Stimulated activated CD8-positive, alpha-beta memory T cell treated with anti-CD3 and anti-CD28 coated beads, Interleukin-4, amount 100 ng/mL, for 1 hour (primary cell): Measurements from ENCODE around the gene GPR137.
"Not testable (repeated sequence)": the region's sequence is repeated elsewhere in the genome, so short reads cannot be mapped to it uniquely, and the experiment has no call there.

ENCODE experiments used
- DNase-seq, 2 donors: peaks; one replicate each; pipeline ENCODE4 v3.0.0-alpha.2; 2020; ENCODE audit warnings: low read depth in 2 of 2, low spot score in 1 of 2

Gene GPR137

DNA sequence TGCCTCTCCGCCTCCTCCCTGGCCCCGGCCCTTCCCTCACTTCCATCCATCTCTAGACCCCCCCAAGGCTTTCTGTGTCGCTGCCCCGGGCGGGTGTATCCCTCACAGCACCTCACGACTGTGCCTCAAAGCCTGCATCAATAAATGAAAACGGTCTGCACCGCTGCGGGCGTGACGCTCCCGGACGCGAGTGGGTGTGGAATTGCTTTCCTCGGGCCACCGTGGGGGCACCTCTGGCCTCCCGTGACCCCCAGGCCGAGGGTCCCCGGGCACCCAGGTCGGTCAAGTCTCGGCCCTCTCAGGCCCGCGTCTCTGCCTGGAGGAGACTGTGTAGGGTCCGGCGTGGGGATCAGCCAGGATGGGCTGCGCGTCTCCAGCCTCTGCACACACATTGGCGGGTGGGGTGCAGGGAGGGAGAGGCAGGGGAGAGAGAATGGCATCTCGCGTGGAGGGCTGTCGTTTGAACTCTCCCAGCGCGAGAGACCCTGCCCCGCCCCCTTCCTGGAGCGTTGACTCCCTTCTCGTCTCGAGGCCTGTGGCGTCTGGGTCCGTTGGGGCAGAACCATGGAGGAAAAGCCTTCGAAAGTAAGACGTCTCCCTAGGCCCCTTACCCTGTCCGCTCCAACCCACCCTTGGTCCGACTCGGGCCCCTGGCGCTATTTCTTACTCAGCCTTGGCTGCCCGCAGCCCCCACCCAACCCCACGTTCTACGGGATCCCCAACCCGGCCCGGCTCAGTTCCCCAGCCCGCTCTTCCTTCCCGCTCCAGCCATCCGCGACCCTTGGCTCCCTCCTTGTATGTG is 14.4 kb downstream of the GPR137 start, which contains the start of gene CATSPERZ:
Gene CATSPERZ (plus strand): TSS at position 512 of the 802 bp plus-strand sequence. CDS start 53 bp downstream, at position 565.
- DNase-seq: no peak

DNA sequence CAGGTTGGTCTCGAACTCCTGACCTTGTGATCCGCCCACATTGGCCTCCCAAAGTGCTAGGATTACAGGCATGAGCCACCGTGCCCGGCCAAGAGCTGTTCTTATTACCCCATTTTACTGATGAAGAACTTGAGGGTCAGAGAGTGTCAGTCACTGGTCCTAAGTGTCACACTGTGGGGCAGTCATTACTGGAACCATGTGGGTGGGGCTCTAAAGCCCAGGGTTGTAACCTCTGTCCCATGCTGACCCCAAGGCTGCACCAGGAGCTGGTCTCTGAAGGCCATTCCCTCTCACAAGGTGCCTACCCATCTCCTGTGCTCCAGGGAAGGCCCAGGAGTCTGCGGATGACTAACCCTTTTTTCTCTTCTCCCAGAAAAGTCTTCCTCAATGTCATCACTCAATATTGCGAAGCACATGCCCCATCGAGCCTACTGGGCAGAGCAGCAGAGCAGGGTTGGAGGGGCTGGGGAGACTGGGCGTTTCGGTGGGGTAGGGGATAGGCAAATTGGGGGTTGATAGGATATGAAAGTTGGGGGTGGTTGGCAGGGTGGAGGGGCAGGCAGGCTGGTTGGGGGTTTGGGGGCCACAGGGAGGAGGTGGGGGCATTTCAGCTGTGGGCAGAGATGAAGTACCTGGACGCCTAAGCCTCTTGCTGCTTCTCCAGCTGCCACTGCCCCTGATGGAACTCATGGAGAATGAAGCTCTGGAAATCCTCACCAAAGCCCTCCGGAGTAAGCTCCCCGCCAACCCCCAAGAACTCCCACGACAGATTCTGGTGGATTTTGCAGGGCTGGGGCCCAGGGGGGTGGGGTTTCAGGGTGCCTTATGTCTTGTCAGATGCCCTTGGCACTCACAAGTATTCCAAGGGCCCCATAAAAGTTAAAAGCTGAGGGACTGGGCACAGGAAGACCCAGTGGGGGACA is 17.7 kb downstream of the GPR137 start:
- no peak for DNase-seq

DNA sequence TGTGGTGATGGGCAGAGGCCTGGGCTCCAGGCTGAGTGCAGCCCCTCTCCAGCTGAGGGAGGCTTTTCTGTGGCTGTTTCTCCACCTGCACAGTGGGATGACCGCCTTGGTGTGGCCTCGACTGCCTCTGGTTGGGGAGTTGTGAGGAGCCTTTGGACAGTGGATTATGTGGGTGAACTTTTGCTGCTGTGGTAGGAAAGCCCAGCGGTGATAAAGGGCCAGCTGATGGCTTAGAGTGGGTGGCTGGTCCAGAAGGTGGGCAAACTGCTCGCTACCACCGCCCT is 18.3 kb downstream of the GPR137 start:
- DNase-seq: no peak

DNA sequence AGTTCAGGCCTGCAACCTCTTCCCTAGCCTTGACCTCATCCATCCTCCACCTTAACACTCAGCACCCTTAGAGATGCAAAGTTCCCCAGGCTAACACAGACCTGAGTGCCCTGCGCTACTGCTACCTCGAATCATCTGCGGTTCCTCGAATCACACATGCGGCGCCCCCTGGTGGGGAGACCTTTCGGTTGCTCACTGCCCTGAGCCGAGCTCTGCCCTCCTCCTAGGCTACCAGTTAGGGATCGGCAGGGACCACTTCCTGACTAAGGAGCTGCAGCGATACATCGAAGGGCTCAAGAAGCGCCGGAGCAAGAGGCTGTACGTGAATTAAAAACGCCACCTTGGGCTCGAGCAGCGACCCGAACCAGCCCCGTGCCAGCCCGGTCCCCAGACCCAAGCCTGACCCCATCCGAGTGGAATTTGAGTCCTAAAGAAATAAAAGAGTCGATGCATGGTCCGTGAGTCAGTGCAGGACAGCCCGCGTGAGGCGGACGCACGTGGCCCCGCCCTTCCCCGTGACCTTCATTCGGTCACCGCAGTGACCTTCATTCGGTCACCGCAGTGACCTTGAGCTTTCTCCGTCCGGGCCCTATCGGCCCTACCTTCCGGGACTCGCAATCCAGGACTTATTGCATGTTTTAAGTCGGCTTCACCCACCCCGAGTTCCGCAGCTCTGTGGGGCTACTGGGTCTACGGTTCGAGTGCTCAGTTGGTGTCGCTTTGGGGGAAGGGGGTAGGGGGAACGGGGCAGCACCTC is 18.8 kb downstream of the GPR137 start:
- peak; percentile 88 to 94 for DNase-seq

DNA sequence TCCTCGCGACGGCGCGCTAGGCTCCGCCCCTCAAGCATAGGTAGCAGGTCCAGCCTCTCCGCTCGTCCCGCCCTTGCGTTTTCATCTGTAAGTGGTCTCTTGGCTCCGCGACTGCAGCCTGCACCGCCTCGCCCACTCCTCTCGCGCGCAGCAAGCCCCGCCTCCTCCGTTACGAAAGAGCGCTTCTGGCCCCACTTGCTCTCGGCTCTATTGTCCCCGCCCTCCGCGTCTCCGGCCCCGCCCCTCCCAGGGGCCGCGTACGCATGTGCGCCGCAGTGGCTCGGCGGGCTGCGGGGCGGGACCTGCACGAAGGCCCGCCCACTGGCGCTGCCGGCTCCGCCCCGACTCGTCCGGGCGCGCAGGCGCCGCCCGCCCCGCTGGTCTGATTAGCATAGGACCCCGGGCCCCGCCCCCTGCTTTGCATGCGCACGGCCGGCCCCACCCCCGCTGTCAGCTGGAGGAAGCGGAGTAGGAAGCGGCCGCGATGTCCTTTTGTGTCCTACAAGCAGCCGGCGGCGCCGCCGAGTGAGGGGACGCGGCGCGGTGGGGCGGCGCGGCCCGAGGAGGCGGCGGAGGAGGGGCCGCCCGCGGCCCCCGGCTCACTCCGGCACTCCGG is 19.5 kb downstream of the GPR137 start, which contains the start of gene ESRRA:
Gene ESRRA (plus strand): TSS at position 450 of the 616 bp plus-strand sequence. CDS start 1,656 bp downstream, outside the sequence.
- peak; percentile 98 to 100 for DNase-seq

DNA sequence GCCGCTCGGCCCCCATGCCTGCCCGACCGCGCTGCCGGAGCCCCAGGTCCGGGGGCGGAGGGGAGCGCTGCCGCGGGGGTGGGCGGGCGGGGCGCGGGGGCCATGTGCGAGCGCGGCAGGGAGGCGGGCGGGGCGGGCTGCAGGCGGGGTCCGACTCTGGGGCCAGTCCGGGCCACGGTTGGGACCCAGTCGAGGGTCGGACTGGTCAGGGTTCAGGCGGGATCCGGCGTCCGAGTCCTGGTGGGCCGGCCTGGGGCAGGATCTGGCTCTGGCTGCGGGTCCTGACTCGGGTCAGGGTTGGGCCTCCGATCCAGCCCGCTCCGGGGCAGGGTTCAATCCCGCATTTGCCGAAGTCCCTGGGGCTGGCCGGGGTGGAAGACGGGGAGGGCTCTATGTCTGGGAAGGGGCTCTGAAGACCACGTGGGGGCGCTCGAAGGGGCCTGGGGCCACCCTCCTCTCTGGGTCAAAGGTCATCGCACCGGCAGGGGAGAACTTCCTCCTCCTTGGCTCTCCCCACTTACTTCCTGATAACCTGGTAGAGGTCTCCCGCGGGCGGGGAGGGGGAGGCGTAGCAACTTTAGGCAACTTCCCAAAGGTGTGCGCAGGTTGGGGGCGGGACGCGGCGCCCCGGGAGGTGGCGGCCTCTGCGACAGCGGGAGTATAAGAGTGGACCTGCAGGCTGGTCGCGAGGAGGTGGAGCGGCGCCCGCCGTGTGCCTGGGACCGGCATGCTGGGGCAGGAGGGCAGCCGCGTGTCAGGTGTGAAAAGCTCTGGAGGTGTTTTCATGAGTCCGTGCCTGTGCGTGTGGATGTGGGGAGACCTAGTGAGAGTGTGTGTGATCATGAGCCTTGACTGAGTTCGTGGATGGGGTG is 20.3 kb downstream of the GPR137 start:
- peak; percentile 25 to 43 for DNase-seq

DNA sequence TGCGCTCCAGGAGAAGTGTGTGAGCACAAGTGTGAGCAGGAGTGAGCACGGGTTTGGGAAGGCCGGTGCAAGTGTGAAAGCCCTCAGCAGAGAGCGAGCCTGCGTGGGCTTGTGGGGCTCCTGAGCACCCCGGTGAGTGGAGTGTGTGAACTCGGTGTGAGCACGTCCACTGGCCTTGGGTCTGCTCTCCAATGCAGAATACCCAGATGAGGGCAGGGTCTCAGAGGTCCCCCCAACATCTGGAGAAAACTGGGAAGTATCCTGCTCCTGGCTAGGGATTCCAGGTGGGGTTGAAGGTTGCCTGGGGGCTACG is 20.9 kb downstream of the GPR137 start:
- DNase-seq: no peak

DNA sequence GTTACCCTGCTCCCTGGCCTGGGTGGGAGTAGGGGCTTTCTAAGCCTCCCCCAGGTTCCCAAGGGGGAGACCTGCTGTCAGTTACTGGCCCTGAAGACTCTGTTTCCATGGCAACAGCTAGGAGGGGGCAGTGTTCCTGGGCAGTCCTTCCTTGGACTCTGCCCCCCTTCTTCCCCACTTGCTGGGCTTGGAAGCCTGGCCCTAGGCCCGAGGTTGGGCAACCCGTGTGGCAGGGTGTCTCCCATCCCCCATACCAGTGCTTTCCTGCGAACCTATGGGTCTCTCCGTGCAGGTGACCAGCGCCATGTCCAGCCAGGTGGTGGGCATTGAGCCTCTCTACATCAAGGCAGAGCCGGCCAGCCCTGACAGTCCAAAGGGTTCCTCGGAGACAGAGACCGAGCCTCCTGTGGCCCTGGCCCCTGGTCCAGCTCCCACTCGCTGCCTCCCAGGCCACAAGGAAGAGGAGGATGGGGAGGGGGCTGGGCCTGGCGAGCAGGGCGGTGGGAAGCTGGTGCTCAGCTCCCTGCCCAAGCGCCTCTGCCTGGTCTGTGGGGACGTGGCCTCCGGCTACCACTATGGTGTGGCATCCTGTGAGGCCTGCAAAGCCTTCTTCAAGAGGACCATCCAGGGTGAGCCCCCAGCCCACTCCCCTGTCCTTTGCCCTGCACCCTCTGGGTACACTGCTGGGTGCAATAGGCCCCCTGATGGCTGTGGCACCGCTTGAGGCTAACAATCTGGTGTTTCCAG is 21.4 kb downstream of the GPR137 start:
- no peak for DNase-seq

DNA sequence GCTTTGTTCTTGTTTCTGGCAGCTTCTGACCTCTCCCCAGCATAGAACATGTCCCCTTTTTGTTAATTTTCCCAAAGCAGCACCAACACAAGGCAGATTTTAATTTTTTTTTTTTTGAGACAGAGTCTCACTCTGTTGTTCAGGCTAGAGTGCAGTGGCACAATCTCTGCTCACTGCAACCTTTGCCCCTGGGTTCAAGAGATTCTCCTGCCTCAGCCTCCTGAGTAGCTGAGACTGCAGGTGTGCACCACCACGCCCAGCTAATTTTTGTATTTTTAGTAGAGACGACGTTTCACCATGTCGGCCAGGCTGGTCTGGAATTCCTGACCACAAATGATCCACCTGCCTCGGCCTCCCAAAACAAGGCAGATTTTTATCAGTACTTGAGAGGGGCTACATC is 22.1 kb downstream of the GPR137 start:
- not testable (repeated sequence) for DNase-seq

DNA sequence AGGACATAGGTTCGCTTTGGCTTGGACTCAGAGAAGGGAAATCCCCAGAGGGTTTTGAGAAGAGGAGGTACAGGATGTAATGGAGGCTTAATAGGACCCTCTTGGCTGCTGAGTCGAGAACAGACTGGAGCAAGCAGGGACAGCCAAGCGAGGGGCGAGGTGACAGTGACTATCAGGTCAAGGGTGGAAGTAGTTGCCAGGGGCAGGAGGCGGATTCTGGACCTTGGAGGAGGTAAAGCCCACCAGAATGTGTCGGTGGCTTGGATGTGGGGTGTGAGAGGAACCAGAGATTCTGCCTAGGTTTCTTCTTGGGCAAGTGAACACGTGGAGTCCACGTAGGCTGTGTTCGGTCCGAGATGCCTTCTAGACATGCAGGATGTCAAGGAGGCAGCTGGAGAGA is 27.3 kb downstream of the GPR137 start:
- DNase-seq: no peak

DNA sequence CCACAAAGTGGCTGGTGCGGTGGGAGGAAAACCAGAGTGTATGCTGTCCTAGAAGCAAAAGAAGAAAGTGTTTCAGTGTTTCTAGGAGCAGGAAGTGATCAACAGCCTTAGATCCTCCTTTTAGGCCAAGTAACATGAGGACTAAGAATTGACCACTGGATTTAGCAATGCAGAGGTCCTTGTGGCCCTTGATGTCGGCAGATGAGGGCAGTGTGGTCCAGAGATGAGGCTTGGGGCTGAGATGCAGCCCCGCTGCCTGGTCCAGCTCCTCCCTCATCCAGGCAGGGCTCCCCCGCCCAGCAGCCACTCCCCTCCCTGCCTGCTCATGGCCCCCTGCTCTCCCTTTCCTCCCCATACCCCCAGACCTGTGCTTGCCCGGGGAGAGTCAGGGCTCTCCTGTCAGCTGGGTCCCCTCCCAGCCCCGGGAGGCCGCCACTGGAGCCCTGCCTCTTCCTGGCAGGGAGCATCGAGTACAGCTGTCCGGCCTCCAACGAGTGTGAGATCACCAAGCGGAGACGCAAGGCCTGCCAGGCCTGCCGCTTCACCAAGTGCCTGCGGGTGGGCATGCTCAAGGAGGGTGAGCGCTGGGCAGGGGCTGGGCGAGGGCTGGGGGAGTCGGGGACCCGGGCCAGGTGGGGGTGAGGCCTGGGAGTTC is 28.0 kb downstream of the GPR137 start:
- DNase-seq: no peak

DNA sequence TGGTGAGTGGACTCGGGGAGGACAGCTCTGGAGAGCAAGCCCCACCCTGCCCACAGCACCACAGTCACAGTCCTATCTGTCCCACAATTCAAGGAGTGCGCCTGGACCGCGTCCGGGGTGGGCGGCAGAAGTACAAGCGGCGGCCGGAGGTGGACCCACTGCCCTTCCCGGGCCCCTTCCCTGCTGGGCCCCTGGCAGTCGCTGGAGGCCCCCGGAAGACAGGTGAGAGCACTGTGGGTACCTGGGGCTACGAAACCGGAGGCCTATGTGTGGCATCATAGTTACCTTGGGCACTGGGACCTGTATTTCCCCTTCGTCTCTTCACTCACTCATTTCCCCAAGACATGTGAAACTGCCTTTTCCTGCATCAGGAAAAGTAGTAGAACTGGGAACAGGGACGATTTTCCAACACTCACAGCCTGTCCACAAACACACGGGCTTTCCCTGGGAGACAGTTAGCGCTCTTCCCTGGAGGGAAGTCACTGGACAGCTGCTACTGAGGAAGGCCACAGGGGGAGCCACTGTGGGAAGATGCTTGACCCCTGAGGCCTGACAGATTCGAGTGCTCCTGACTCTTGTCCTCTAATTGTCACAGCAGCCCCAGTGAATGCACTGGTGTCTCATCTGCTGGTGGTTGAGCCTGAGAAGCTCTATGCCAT is 28.6 kb downstream of the GPR137 start:
- DNase-seq: no peak

DNA sequence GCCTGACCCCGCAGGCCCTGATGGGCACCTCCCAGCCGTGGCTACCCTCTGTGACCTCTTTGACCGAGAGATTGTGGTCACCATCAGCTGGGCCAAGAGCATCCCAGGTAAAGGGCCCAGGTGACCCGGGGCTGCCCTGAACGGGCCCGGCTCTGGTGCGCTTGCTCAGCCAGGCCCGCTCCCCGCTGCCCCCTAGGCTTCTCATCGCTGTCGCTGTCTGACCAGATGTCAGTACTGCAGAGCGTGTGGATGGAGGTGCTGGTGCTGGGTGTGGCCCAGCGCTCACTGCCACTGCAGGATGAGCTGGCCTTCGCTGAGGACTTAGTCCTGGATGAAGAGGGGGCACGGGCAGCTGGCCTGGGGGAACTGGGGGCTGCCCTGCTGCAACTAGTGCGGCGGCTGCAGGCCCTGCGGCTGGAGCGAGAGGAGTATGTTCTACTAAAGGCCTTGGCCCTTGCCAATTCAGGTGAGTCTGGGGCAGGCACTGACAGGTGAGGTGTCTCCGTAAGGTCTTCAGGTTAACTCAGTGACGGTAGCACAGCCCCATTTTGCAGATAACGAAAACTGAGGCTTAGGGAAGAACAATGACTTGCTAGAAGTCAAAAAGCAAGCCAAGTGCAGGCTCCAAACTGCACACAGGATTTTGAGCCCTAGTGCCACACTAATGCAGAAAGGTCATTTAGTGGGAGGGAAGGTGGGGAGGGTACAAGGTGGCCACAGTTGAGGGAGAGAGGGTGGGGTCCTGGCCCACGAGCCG is 29.3 kb downstream of the GPR137 start:
- no peak for DNase-seq

DNA sequence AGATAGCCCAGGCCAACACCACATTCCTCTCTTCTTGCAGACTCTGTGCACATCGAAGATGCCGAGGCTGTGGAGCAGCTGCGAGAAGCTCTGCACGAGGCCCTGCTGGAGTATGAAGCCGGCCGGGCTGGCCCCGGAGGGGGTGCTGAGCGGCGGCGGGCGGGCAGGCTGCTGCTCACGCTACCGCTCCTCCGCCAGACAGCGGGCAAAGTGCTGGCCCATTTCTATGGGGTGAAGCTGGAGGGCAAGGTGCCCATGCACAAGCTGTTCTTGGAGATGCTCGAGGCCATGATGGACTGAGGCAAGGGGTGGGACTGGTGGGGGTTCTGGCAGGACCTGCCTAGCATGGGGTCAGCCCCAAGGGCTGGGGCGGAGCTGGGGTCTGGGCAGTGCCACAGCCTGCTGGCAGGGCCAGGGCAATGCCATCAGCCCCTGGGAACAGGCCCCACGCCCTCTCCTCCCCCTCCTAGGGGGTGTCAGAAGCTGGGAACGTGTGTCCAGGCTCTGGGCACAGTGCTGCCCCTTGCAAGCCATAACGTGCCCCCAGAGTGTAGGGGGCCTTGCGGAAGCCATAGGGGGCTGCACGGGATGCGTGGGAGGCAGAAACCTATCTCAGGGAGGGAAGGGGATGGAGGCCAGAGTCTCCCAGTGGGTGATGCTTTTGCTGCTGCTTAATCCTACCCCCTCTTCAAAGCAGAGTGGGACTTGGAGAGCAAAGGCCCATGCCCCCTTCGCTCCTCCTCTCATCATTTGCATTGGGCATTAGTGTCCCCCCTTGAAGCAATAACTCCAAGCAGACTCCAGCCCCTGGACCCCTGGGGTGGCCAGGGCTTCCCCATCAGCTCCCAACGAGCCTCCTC is 30.2 kb downstream of the GPR137 start:
- DNase-seq: not testable (repeated sequence)

DNA sequence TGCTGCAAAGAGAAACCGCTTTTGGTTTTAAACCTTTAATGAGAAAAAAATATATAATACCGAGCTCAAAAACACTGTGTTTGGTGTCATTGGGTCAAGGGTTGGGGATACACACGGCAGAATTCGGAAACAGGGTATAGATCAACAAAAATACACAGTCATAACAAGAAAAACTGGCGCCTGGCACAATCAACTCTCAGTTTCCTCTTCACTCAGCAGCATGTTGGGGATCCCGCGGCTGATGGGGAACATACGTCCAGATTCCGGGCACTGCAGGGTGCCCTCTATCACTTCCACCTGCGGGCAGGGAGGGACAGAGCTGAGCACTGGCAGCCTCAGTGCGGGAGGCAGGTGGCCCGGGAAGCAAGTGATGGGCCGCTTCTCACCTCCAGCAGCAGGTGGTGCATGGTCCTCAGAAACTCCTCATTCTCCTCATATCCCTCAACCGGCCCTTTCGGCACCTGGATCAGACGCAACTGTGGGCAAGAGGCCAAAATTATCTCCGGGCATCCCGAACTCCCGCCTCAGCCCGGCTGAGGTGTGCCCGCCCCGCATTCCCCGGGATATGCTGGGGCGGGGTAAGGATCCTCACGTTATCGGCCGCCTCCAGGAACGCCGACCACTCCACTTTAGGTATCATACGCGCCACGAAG is 31.1 kb downstream of the GPR137 start:
- no peak for DNase-seq

DNA sequence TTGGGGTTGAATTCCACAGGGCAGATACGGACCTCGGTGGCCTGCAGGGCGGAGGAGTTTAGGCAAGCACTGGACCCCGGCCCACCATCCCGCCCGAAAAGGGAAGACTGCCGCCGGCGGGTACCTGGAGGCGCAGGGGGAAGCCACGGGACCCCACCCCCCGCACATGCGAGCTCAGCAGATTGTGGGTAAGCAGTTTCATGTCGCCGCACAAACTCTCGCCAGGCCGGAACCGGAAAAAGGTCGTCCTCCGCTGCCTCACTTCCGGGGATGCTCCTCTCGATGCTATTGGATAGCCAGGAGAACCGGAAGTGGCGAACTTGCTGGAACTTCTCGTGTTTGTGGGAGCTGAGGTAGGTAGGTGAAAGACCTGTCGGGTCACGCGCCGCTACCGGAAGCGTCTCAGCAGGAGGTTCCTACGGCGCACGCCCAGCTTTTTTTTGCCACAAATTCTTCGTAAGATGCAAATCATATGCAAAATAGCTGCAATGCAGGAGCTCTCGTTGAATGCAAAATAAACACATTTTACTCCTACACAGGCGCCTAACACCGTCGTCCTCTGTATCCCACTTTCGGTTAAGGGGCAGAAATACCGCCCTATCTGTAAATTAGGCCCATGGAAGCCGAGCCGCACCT is 31.8 kb downstream of the GPR137 start, which contains the start of gene TRMT112:
Gene TRMT112 (minus strand): TSS at position 235 of the 636 bp plus-strand sequence. CDS start 33 bp downstream, at position 202.
- peak; percentile 91 for DNase-seq
